SK-N-SH (cell line): ENCODE results near the gene CLDN19. TPM values are rescaled to one million over a fixed set of nuclear protein-coding genes. Genes with fewer than 3 reads are reported as not detected.
A peak's percentile ranks its signal among the peaks of the same experiment; 100 is the strongest.

ENCODE experiments used
- CTCF ChIA-PET: fragments of 300-600, 350-600 bp; formaldehyde crosslinking; extraction: SDS; loops from one replicate; lab custom pipeline; 2021; lab: Yijun Ruan, JAX
- POLR2A ChIA-PET: fragments of 350-600 bp; sonication (Branson Sonifier 250); formaldehyde crosslinking; extraction: SDS; loops from one replicate; lab custom pipeline; 2020; ENCODE audit warnings: antibody characterized with exemption, inconsistent platforms; lab: Yijun Ruan, JAX
- DNase-seq: peaks from one replicate; pipeline ENCODE4 v3.0.0; 2012
- H2AFZ ChIP-seq: fragments of 200-600 bp; sonication (generic); 2 replicates; pipeline ENCODE4 v1.8.1; 2016; ENCODE audit warnings: antibody characterized with exemption, mild to moderate bottlenecking, low read depth
- H3F3A ChIP-seq: fragments of 200-600 bp; sonication (generic); replicated peaks from 2 replicates; pipeline ENCODE3; 2016; ENCODE audit warnings: antibody characterized with exemption, mild to moderate bottlenecking; ENCODE audit not compliant: insufficient read depth
- H3K27ac ChIP-seq, 2 experiments: fragments of 200-500 bp in 1 of 2; fragments of 200-600 bp in 1 of 2; sonication (Bioruptor generic) in 1 of 2; sonication (generic), shearing (Covaris generic) in 1 of 2; 2 replicates each; pipeline versions ENCODE4 v1.5.1 to v1.6.1; 2014 to 2016; ENCODE audit warnings: low read depth in 2 of 2, inconsistent platforms in 1 of 2, low read length in 1 of 2, mild to moderate bottlenecking in 1 of 2, mixed read lengths in 1 of 2
- H3K27me3 ChIP-seq: fragments of 200-600 bp; sonication (generic), shearing (Covaris generic); 2 replicates; pipeline ENCODE4 v1.6.1; 2016; ENCODE audit warnings: mixed run types; ENCODE audit not compliant: insufficient read depth
- H3K36me3 ChIP-seq, 2 experiments: fragments of 200-500 bp in 1 of 2; fragments of 200-600 bp in 1 of 2; sonication (Bioruptor generic) in 1 of 2; sonication (generic) in 1 of 2; replicated peaks in 1 of 2; 2 replicates each; pipeline versions ENCODE3 to v1.5.1; 2014 to 2016; ENCODE audit warnings: low read length in 1 of 2, mild to moderate bottlenecking in 1 of 2; ENCODE audit not compliant: insufficient read depth in 2 of 2, control insufficient read depth in 1 of 2
- H3K4me1 ChIP-seq, 2 experiments: fragments of 200-500 bp in 1 of 2; fragments of 200-600 bp in 1 of 2; sonication (Bioruptor generic) in 1 of 2; sonication (generic), shearing (Covaris generic) in 1 of 2; 2 replicates each; pipeline versions ENCODE4 v1.5.1 to v1.6.1; 2014 to 2016; ENCODE audit warnings: low read depth in 1 of 2, low read length in 1 of 2, mixed run types in 1 of 2; ENCODE audit not compliant: insufficient read depth in 2 of 2, control insufficient read depth in 1 of 2
- H3K4me2 ChIP-seq: fragments of 200-600 bp; sonication (generic), shearing (Covaris generic); 2 replicates; pipeline ENCODE4 v1.6.1; 2017; ENCODE audit warnings: mixed run types
- H3K4me3 ChIP-seq, 2 experiments: fragments of 200-500 bp in 1 of 2; fragments of 200-600 bp in 1 of 2; sonication (Bioruptor generic) in 1 of 2; sonication (generic), shearing (Covaris generic) in 1 of 2; 2 replicates each; pipeline versions ENCODE4 v1.5.1 to v1.8.1; 2014 to 2016; ENCODE audit warnings: low read depth in 2 of 2, inconsistent platforms in 1 of 2, low read length in 1 of 2, mild to moderate bottlenecking in 1 of 2, mixed read lengths in 1 of 2, moderate library complexity in 1 of 2
- H3K79me2 ChIP-seq: fragments of 200-600 bp; sonication (generic); 2 replicates; pipeline ENCODE4 v1.8.1; 2017; ENCODE audit warnings: mild to moderate bottlenecking; ENCODE audit not compliant: insufficient read depth
- H3K9ac ChIP-seq: fragments of 200-600 bp; sonication (generic); 2 replicates; pipeline ENCODE4 v1.6.1; 2017; ENCODE audit warnings: mixed run types
- H3K9me2 ChIP-seq: fragments of 200-600 bp; sonication (generic); 2 replicates; pipeline ENCODE4 v1.6.1; 2017; ENCODE audit warnings: mixed run types
- H3K9me3 ChIP-seq: fragments of 200-600 bp; sonication (generic); 2 replicates; pipeline ENCODE4 v1.6.1; 2017; ENCODE audit warnings: mixed run types, mild to moderate bottlenecking, moderate library complexity
- H4K20me1 ChIP-seq: fragments of 200-600 bp; sonication (generic); 2 replicates; pipeline ENCODE4 v1.6.1; 2017; ENCODE audit warnings: mild to moderate bottlenecking, mixed run types; ENCODE audit not compliant: insufficient read depth
- CHD2 ChIP-seq: fragments of 150-350 bp; IDR thresholded peaks from 2 replicates; pipeline ENCODE4 v1.6.1; 2018; ENCODE audit warnings: low read length; ENCODE audit not compliant: partially characterized antibody
- CTCF ChIP-seq: fragments of 200-600 bp; sonication (generic); IDR thresholded peaks from 2 replicates; pipeline ENCODE4 v1.6.1; 2017; ENCODE audit warnings: antibody characterized with exemption, mild to moderate bottlenecking, moderate library complexity
- FOSL2 ChIP-seq: IDR thresholded peaks from 2 replicates; pipeline ENCODE4 v1.4.0; 2012; ENCODE audit warnings: low read depth, mild to moderate bottlenecking, moderate library complexity, borderline replicate concordance
- FOXJ3 ChIP-seq: sonication (generic); formaldehyde crosslinking; IDR thresholded peaks from 2 replicates; pipeline ENCODE4 v1.5.1; 2020; ENCODE audit warnings: mild to moderate bottlenecking, missing genetic modification reagents
- IRF3 ChIP-seq: fragments of 150-350 bp; IDR thresholded peaks from 2 replicates; pipeline ENCODE4 v1.6.1; 2016; ENCODE audit warnings: mild to moderate bottlenecking, low read depth, low read length
- JUND ChIP-seq: IDR thresholded peaks from 2 replicates; pipeline ENCODE4 v1.4.0; 2012
- MXI1 ChIP-seq: IDR thresholded peaks from 2 replicates; pipeline ENCODE4 v1.6.1; 2012; ENCODE audit warnings: mild to moderate bottlenecking, low read depth, low read length, improper control_type of control experiment
- NFIC ChIP-seq: IDR thresholded peaks from 2 replicates; pipeline ENCODE4 v1.4.0; 2012; ENCODE audit warnings: borderline replicate concordance
- NRF1 ChIP-seq: IDR thresholded peaks from 2 replicates; pipeline ENCODE4 v1.6.1; 2012; ENCODE audit warnings: low read depth, mild to moderate bottlenecking, low read length
- POLR2AphosphoS5 ChIP-seq: IDR thresholded peaks from 2 replicates; pipeline ENCODE4 v1.6.1; 2012; ENCODE audit warnings: low read depth, low read length
- RAD21 ChIP-seq: IDR thresholded peaks from 2 replicates; pipeline ENCODE4 v1.6.1; 2012; ENCODE audit warnings: mild to moderate bottlenecking, low read length
- REST ChIP-seq: IDR thresholded peaks from 2 replicates; pipeline ENCODE4 v1.6.1; 2012; ENCODE audit warnings: mild to moderate bottlenecking, low read depth, low read length, moderate library complexity
- RXRA ChIP-seq: IDR thresholded peaks from 2 replicates; pipeline ENCODE4 v1.4.0; 2012; ENCODE audit warnings: low read depth, mild to moderate bottlenecking, borderline replicate concordance
- SIN3A ChIP-seq: IDR thresholded peaks from 2 replicates; pipeline ENCODE4 v1.6.1; 2012; ENCODE audit warnings: low read depth, mild to moderate bottlenecking, low read length, moderate library complexity, borderline replicate concordance
- YY1 ChIP-seq: IDR thresholded peaks from 2 replicates; pipeline ENCODE4 v1.4.0; 2012; ENCODE audit warnings: low read depth, mild to moderate bottlenecking
- WGBS: methylation state at CpG from one replicate; pipeline ENCODE4 v1.1.6; 2017; ENCODE audit warnings: low lambda C conversion rate; 5-methylcytosine and 5-hydroxymethylcytosine counted together
- polyA plus RNA-seq, 3 experiments: library from polyadenylated mRNA; depleted of rRNA; stranded (reverse); fragments of >200 nt; gene quantifications; 2 replicates each; pipeline ENCODE4 v1.2.3, GENCODE V29; 2012

CLDN19 gene
- polyA plus RNA-seq, 1 of the 3 experiments (the other 2 are of a cell fraction): not detected

- no peak overlapping the region for H3K4me3 ChIP-seq
- no peak overlapping the region for H3K9ac ChIP-seq
- no peaks in the 10 kb centered on the region for H3K9me2 ChIP-seq
- H3F3A ChIP-seq: no peaks in the 10 kb centered on the region
- no peak overlapping the region for H3K27ac ChIP-seq
- no peaks in the 10 kb centered on the region for H3K36me3 ChIP-seq
- no peak for TF ChIP-seq YY1
- TF ChIP-seq RAD21: no peak
- TF ChIP-seq JUND: no peak
- TF ChIP-seq FOXJ3 (CRISPR knock-in tag): no peak
- TF ChIP-seq NFIC: no peak
- TF ChIP-seq NRF1: no peak
- no peak for TF ChIP-seq IRF3
- TF ChIP-seq POLR2AphosphoS5: no peak
- TF ChIP-seq RXRA: no peak
- TF ChIP-seq MXI1: no peak
- TF ChIP-seq REST: no peak
- no peak for TF ChIP-seq FOSL2
- H3K4me2 ChIP-seq: no peak overlapping the region
- H3K9me3 ChIP-seq: no peaks in the 10 kb centered on the region
- peaks cover 0 to 6% of the 10 kb centered on the region in 2 experiments; a peak in 1 of 4 replicates for H3K4me1 ChIP-seq
- DNase-seq: peak; percentile 42
- H2AFZ ChIP-seq: no peak overlapping the region
- H4K20me1 ChIP-seq: no peaks in the 10 kb centered on the region
- no peaks in the 10 kb centered on the region for H3K79me2 ChIP-seq
- POLR2A ChIA-PET: no interaction called here
- CTCF ChIA-PET: interaction anchor here (0.8 to 5.5 kb wide), 4 partner anchors 12 to 602 kb away, joined by 3 to 25 read pairs (median 6); no protein-coding TSS in a partner anchor
- no peaks in the 10 kb centered on the region for H3K27me3 ChIP-seq
- 60% methylated on average over 1 of the region's 14 CpGs for WGBS
Measured at GRCh38 chr1:42735477-42736105, 4.4 kb downstream of the CLDN19 start.

GRCh38 chr1:42735056-42735455, 5.0 kb downstream of the CLDN19 start:
- no peak overlapping the region for H3K4me3 ChIP-seq
- CTCF ChIA-PET: interaction anchor here (2.4 to 5.5 kb wide), 2 partner anchors 13 to 157 kb away, joined by 8 to 25 read pairs; no protein-coding TSS in a partner anchor
- POLR2A ChIA-PET: no interaction called here
- H2AFZ ChIP-seq: no peak overlapping the region
- H3K4me1 ChIP-seq: peaks cover 0 to 6% of the 10 kb centered on the region in 2 experiments; a peak in 1 of 4 replicates
- peak; percentile 19 for DNase-seq
- H3K9me3 ChIP-seq: no peaks in the 10 kb centered on the region
- no peak overlapping the region for H3K4me2 ChIP-seq
- WGBS: 72% methylated on average over 3 of the region's 11 CpGs
- no peaks in the 10 kb centered on the region for H3K27me3 ChIP-seq
- no peaks in the 10 kb centered on the region for H3K36me3 ChIP-seq
- H3F3A ChIP-seq: no peaks in the 10 kb centered on the region
- no peaks in the 10 kb centered on the region for H3K79me2 ChIP-seq
- H4K20me1 ChIP-seq: no peaks in the 10 kb centered on the region
- no peaks in the 10 kb centered on the region for H3K9me2 ChIP-seq
- H3K9ac ChIP-seq: no peak overlapping the region
- H3K27ac ChIP-seq: no peak overlapping the region
- TF ChIP-seq CTCF: no peak
- no peak for TF ChIP-seq CHD2
- no peak for TF ChIP-seq REST
- no peak for TF ChIP-seq IRF3
- TF ChIP-seq SIN3A: no peak
